DND-41 (cell line): ENCODE data around the gene RAD51B.

Experiments
- ATAC-seq: fragments of 200-7000 bp; cut with Tn5 transposase; 3 replicates; pipeline ENCODE4 v1.9.1; 2021; ENCODE audit warnings: low read depth; ENCODE audit not compliant: insufficient read depth
- DNase-seq: peaks from one replicate; pipeline ENCODE4 v3.0.0-alpha.2; 2020
- H2AFZ ChIP-seq: 2 replicates; pipeline ENCODE4 v1.6.0; 2012; ENCODE audit warnings: low read depth, low read length
- H3K27ac ChIP-seq: 2 replicates; pipeline ENCODE4 v1.5.1; 2012; ENCODE audit warnings: low read length, inconsistent platforms
- H3K27me3 ChIP-seq: fragments of 200-600 bp; sonication (generic); 2 replicates; pipeline ENCODE4 v1.6.0; 2012; ENCODE audit warnings: low read length, mild to moderate bottlenecking, inconsistent platforms; ENCODE audit not compliant: insufficient read depth, poor library complexity
- H3K36me3 ChIP-seq: 2 replicates; pipeline ENCODE4 v1.5.1; 2012; ENCODE audit warnings: low read length, inconsistent platforms; ENCODE audit not compliant: insufficient read depth
- H3K4me1 ChIP-seq: 2 replicates; pipeline ENCODE4 v1.5.1; 2012; ENCODE audit warnings: mild to moderate bottlenecking, low read length; ENCODE audit not compliant: insufficient read depth
- H3K4me2 ChIP-seq: 2 replicates; pipeline ENCODE4 v1.6.0; 2012; ENCODE audit warnings: mild to moderate bottlenecking, moderate library complexity, low read length, inconsistent platforms; ENCODE audit not compliant: insufficient read depth
- H3K4me3 ChIP-seq, 2 experiments: fragments of 200-600 bp in 1 of 2; shearing (Covaris generic) in 1 of 2; 2 replicates each; pipeline ENCODE4 v1.5.1; 2012 to 2016; ENCODE audit warnings: inconsistent platforms in 2 of 2, low read length in 2 of 2, mild to moderate bottlenecking in 2 of 2, low read depth in 1 of 2, moderate library complexity in 1 of 2
- H3K79me2 ChIP-seq: 2 replicates; pipeline ENCODE4 v1.6.0; 2012; ENCODE audit warnings: low read length, inconsistent platforms; ENCODE audit not compliant: insufficient read depth
- H3K9ac ChIP-seq: 2 replicates; pipeline ENCODE4 v1.6.0; 2012; ENCODE audit warnings: low read depth, mild to moderate bottlenecking, inconsistent platforms, low read length, moderate library complexity
- H3K9me3 ChIP-seq: 2 replicates; pipeline ENCODE4 v1.5.1; 2012; ENCODE audit warnings: low read length, moderate library complexity, mild to moderate bottlenecking, inconsistent platforms; ENCODE audit not compliant: insufficient read depth, severe bottlenecking
- H4K20me1 ChIP-seq: 2 replicates; pipeline ENCODE4 v1.6.0; 2012; ENCODE audit warnings: low read length; ENCODE audit not compliant: insufficient read depth
- CTCF ChIP-seq: IDR thresholded peaks from 2 replicates; pipeline ENCODE4 v1.5.1; 2012; ENCODE audit warnings: borderline replicate concordance, low read length, moderate library complexity, mild to moderate bottlenecking; ENCODE audit not compliant: poor library complexity, severe bottlenecking; ENCODE audit errors: extremely low read depth
- EZH2 ChIP-seq: IDR thresholded peaks from 3 replicates; pipeline ENCODE4 v1.6.1; 2012; ENCODE audit warnings: borderline replicate concordance, low read depth, mild to moderate bottlenecking, moderate library complexity, low read length, inconsistent platforms; ENCODE audit not compliant: severe bottlenecking

RAD51B gene

GRCh38 chr14:67978749-67979148 is 159.2 kb downstream of the RAD51B start:
- Histone ChIP-seq H3K36me3 (no peaks in the 10 kb centered on the region), H3K9me3 (no peaks in the 10 kb centered on the region), H4K20me1 (no peaks in the 10 kb centered on the region), H3K27ac (no peak overlapping the region), H3K9ac (no peak overlapping the region), H3K27me3 (no peaks in the 10 kb centered on the region), H3K4me2 (no peak overlapping the region), H3K4me1 (no peaks in the 10 kb centered on the region), H2AFZ (no peak overlapping the region), H3K4me3 (no peak overlapping the region), H3K79me2 (no peaks in the 10 kb centered on the region)
- ATAC-seq (no peak), DNase-seq (no peak)
- TF ChIP-seq CTCF (no peak), EZH2 (no peak)

GRCh38 chr14:67982711-67983608 is 163.4 kb downstream of the RAD51B start:
- Histone ChIP-seq H3K36me3 (no peaks in the 10 kb centered on the region), H3K4me1 (no peaks in the 10 kb centered on the region), H3K27me3 (no peaks in the 10 kb centered on the region), H3K79me2 (no peaks in the 10 kb centered on the region), H3K9ac (no peak overlapping the region), H3K9me3 (no peaks in the 10 kb centered on the region), H3K4me3 (no peak overlapping the region), H2AFZ (no peak overlapping the region), H3K4me2 (no peak overlapping the region), H3K27ac (no peak overlapping the region), H4K20me1 (no peaks in the 10 kb centered on the region)
- no peak for TF ChIP-seq EZH2
- no peak for TF ChIP-seq CTCF
- ATAC-seq, result no peak
- DNase-seq, result no peak

- H3K79me2 ChIP-seq, result no peaks in the 10 kb centered on the region
- H3K4me2 ChIP-seq, result no peak overlapping the region
- no peaks in the 10 kb centered on the region for H3K36me3 ChIP-seq
- no peak overlapping the region for H3K4me3 ChIP-seq
- H4K20me1 ChIP-seq, result no peaks in the 10 kb centered on the region
- H2AFZ ChIP-seq, result no peak overlapping the region
- no peak for ATAC-seq
- H3K27me3 ChIP-seq, result no peaks in the 10 kb centered on the region
- H3K27ac ChIP-seq, result no peak overlapping the region
- no peaks in the 10 kb centered on the region for H3K9me3 ChIP-seq
- DNase-seq, result no peak
- H3K9ac ChIP-seq, result no peak overlapping the region
- H3K4me1 ChIP-seq, result no peaks in the 10 kb centered on the region
- TF ChIP-seq CTCF (no peak), EZH2 (no peak)
Measured at GRCh38 chr14:67984274-67984673, 164.7 kb downstream of the RAD51B start.
